DOHH2 (cell line): ENCODE results near the gene NCDN.
A peak's percentile ranks its signal among the peaks of the same experiment; 100 is the strongest.
"Not testable (repeated sequence)": the region's sequence is repeated elsewhere in the genome, so short reads cannot be mapped to it uniquely, and the experiment has no call there.

Source experiments
- H3F3A ChIP-seq: fragments of 200-600 bp; sonication (generic), shearing (Covaris generic); 2 replicates; pipeline ENCODE4 v1.6.0; 2016; ENCODE audit warnings: antibody characterized with exemption, mild to moderate bottlenecking; ENCODE audit not compliant: control insufficient read depth, insufficient read depth
- H3K27ac ChIP-seq: fragments of 200-600 bp; sonication (generic); 2 replicates; pipeline ENCODE4 v1.5.1; 2014; ENCODE audit warnings: low read depth, mild to moderate bottlenecking, low read length, moderate library complexity
- H3K27me3 ChIP-seq: fragments of 200-600 bp; sonication (generic); 2 replicates; pipeline ENCODE4 v1.6.1; 2014; ENCODE audit warnings: mild to moderate bottlenecking, low read length, mixed read lengths; ENCODE audit not compliant: control insufficient read depth
- H3K36me3 ChIP-seq: fragments of 200-600 bp; sonication (generic); 2 replicates; pipeline ENCODE4 v1.6.1; 2014; ENCODE audit warnings: mild to moderate bottlenecking, low read length, moderate library complexity, mixed read lengths; ENCODE audit not compliant: control insufficient read depth
- H3K4me1 ChIP-seq: fragments of 200-600 bp; sonication (generic); 2 replicates; pipeline ENCODE4 v1.6.1; 2014; ENCODE audit warnings: mild to moderate bottlenecking, low read length, mixed read lengths; ENCODE audit not compliant: control insufficient read depth
- H3K4me2 ChIP-seq: fragments of 200-600 bp; sonication (generic); 2 replicates; pipeline ENCODE4 v1.6.0; 2014; ENCODE audit warnings: mild to moderate bottlenecking, low read length, moderate library complexity
- H3K4me3 ChIP-seq: fragments of 200-600 bp; sonication (generic); 2 replicates; pipeline ENCODE4 v1.5.1; 2014; ENCODE audit warnings: mild to moderate bottlenecking, low read length, mixed read lengths
- H3K79me2 ChIP-seq: fragments of 200-600 bp; sonication (generic); 2 replicates; pipeline ENCODE4 v1.6.1; 2014; ENCODE audit warnings: mild to moderate bottlenecking, low read length, mixed read lengths; ENCODE audit not compliant: control insufficient read depth
- H3K9me2 ChIP-seq: fragments of 200-600 bp; sonication (generic); replicated peaks from 2 replicates; pipeline ENCODE4 v1.6.1; 2014; ENCODE audit warnings: mild to moderate bottlenecking, low read length, mixed read lengths; ENCODE audit not compliant: control insufficient read depth
- H3K9me3 ChIP-seq: fragments of 200-600 bp; sonication (generic); 2 replicates; pipeline ENCODE4 v1.6.1; 2014; ENCODE audit warnings: antibody characterized with exemption, low read length, mixed read lengths; ENCODE audit not compliant: control insufficient read depth, insufficient read depth
- H4K20me1 ChIP-seq: fragments of 200-600 bp; sonication (generic); 2 replicates; pipeline ENCODE4 v1.6.0; 2014; ENCODE audit warnings: low read depth, mild to moderate bottlenecking, antibody characterized with exemption, low read length, moderate library complexity; ENCODE audit not compliant: control insufficient read depth, insufficient read depth
- CTCF ChIP-seq: fragments of 200-600 bp; sonication (generic); IDR thresholded peaks from one replicate; pipeline ENCODE4 v1.5.1; 2014; ENCODE audit warnings: antibody characterized with exemption, mild to moderate bottlenecking, low read depth, low read length; ENCODE audit not compliant: poor library complexity, severe bottlenecking
- EZH2phosphoT487 ChIP-seq: fragments of 200-600 bp; sonication (generic); IDR thresholded peaks from 2 replicates; pipeline ENCODE4 v1.6.1; 2017; ENCODE audit warnings: borderline replicate concordance, mild to moderate bottlenecking, antibody characterized with exemption, low read length, moderate library complexity, mixed read lengths

Gene NCDN

GRCh38 chr1:35576061-35576765 is 18.6 kb downstream of the NCDN start:
- H3K27ac ChIP-seq, result no peak overlapping the region

GRCh38 chr1:35576766-35577070 is 19.1 kb downstream of the NCDN start:
- H4K20me1 ChIP-seq, result not testable (repeated sequence)
- peaks cover 33% of the 10 kb centered on the region for H3K27me3 ChIP-seq

More at GRCh38 chr1:35576061-35576765, 18.6 kb downstream of the NCDN start:
- peak overlapping the region; percentile 70 for H3K4me3 ChIP-seq
- H4K20me1 ChIP-seq, result no peaks in the 10 kb centered on the region
- peak overlapping the region; percentile 90 for H3K4me2 ChIP-seq
- H3K9me3 ChIP-seq, result no peaks in the 10 kb centered on the region
- H3F3A ChIP-seq, result peaks cover 4% of the 10 kb centered on the region; the same call in 1 of the 2 replicates
- H3K9me2 ChIP-seq, result no peaks in the 10 kb centered on the region
- no peaks in the 10 kb centered on the region for H3K79me2 ChIP-seq
- peaks cover 32% of the 10 kb centered on the region for H3K4me1 ChIP-seq
- H3K36me3 ChIP-seq, result no peaks in the 10 kb centered on the region
- H3K27me3 ChIP-seq, result peaks cover 34% of the 10 kb centered on the region
- no peak for TF ChIP-seq EZH2phosphoT487
- TF ChIP-seq CTCF, result no peak

GRCh38 chr1:35577071-35577998 is 19.7 kb downstream of the NCDN start:
- H3K4me1 ChIP-seq, result peaks cover 39% of the 10 kb centered on the region
- no peaks in the 10 kb centered on the region for H3K9me3 ChIP-seq
- no peak overlapping the region for H3K27ac ChIP-seq
- H3K4me2 ChIP-seq, result peak overlapping the region; percentile 90
- peaks cover 28% of the 10 kb centered on the region for H3K27me3 ChIP-seq
- no peaks in the 10 kb centered on the region for H3K36me3 ChIP-seq
- peaks cover 6% of the 10 kb centered on the region; the same call in 1 of the 2 replicates for H3F3A ChIP-seq
- H3K79me2 ChIP-seq, result no peaks in the 10 kb centered on the region
- no peaks in the 10 kb centered on the region for H4K20me1 ChIP-seq
- H3K4me3 ChIP-seq, result peak overlapping the region; percentile 70
- H3K9me2 ChIP-seq, result no peaks in the 10 kb centered on the region
- TF ChIP-seq CTCF, result no peak
- no peak for TF ChIP-seq EZH2phosphoT487

More at GRCh38 chr1:35576766-35577070, 19.1 kb downstream of the NCDN start:
- H3K36me3 ChIP-seq, H3F3A ChIP-seq, H3K9me2 ChIP-seq, H3K9me3 ChIP-seq, H3K79me2 ChIP-seq, H3K27ac ChIP-seq: not testable (repeated sequence)
- TF ChIP-seq EZH2phosphoT487, result 0 out of 2 replicates have a peak, but pooled peaks have one; percentile 38
- Histone ChIP-seq H3K4me2 (peak overlapping the region; percentile 90), H3K4me3 (peak overlapping the region; percentile 70), H3K4me1 (peaks cover 37% of the 10 kb centered on the region)

- H3K27ac ChIP-seq, result no peak overlapping the region
- no peaks in the 10 kb centered on the region for H3K9me2 ChIP-seq
- H3K4me1 ChIP-seq, result peaks cover 39% of the 10 kb centered on the region
- H3K79me2 ChIP-seq, result no peaks in the 10 kb centered on the region
- TF ChIP-seq EZH2phosphoT487 (no peak), CTCF (no peak)
- H3F3A ChIP-seq, result peaks cover 6% of the 10 kb centered on the region; the same call in 1 of the 2 replicates
- no peaks in the 10 kb centered on the region for H3K36me3 ChIP-seq
- H3K4me3 ChIP-seq, result no peak overlapping the region
- peaks cover 16% of the 10 kb centered on the region for H3K27me3 ChIP-seq
- H4K20me1 ChIP-seq, result no peaks in the 10 kb centered on the region
- H3K9me3 ChIP-seq, result no peaks in the 10 kb centered on the region
- peak overlapping the region; percentile 33 for H3K4me2 ChIP-seq
These were observed 23.4 kb downstream of the NCDN start for GRCh38 chr1:35580949-35581388.

- H3K4me1 ChIP-seq, result peaks cover 36% of the 10 kb centered on the region
- not testable (repeated sequence) for H3K79me2 ChIP-seq, H3K27me3 ChIP-seq, H3K4me2 ChIP-seq, H3K4me3 ChIP-seq, H3K36me3 ChIP-seq, H4K20me1 ChIP-seq, H3K9me3 ChIP-seq, H3K9me2 ChIP-seq, H3F3A ChIP-seq, H3K27ac ChIP-seq
These were observed 24.0 kb downstream of the NCDN start for GRCh38 chr1:35581621-35582020.
